Astrocyte (in vitro differentiated cells and primary cell): Measurements from ENCODE around the gene RCAN2. TPM values are rescaled to one million over a fixed set of nuclear protein-coding genes. Genes with fewer than 3 reads are reported as not detected.
A peak's percentile ranks its signal among the peaks of the same experiment; 100 is the strongest.

ENCODE experiments used
- DNase-seq: peaks from one replicate; pipeline ENCODE4 v3.0.0-alpha.2; 2010; ENCODE audit warnings: low read depth
- FAIRE-seq: peaks from 2 replicates; lab custom pipeline; 2011; peaks lifted over from hg19 to GRCh38; lab: Jason Lieb, UNC
- H2AFZ ChIP-seq: 2 replicates; pipeline ENCODE4 v1.6.0; 2012; ENCODE audit warnings: low read depth, low read length, inconsistent platforms
- H3K27ac ChIP-seq: 2 replicates; pipeline ENCODE4 v1.5.1; 2011; ENCODE audit warnings: low read depth, low read length, inconsistent platforms
- H3K27me3 ChIP-seq: 2 replicates; pipeline ENCODE4 v1.6.0; 2011; ENCODE audit warnings: low read length, inconsistent platforms; ENCODE audit not compliant: insufficient read depth
- H3K36me3 ChIP-seq: 2 replicates; pipeline ENCODE4 v1.5.1; 2011; ENCODE audit warnings: low read length, inconsistent platforms; ENCODE audit not compliant: insufficient read depth
- H3K4me1 ChIP-seq: 2 replicates; pipeline ENCODE4 v1.5.1; 2011; ENCODE audit warnings: low read length, inconsistent platforms; ENCODE audit not compliant: insufficient read depth
- H3K4me2 ChIP-seq: 2 replicates; pipeline ENCODE4 v1.6.0; 2012; ENCODE audit warnings: low read length, inconsistent platforms
- H3K4me3 ChIP-seq: 2 replicates; pipeline ENCODE4 v1.5.1; 2011; ENCODE audit warnings: low read depth, mild to moderate bottlenecking, low read length, inconsistent platforms; ENCODE audit not compliant: insufficient read depth
- H3K79me2 ChIP-seq: 2 replicates; pipeline ENCODE4 v1.6.0; 2012; ENCODE audit warnings: mild to moderate bottlenecking, low read length, inconsistent platforms; ENCODE audit not compliant: insufficient read depth
- H3K9ac ChIP-seq: 2 replicates; pipeline ENCODE4 v1.6.0; 2012; ENCODE audit warnings: mild to moderate bottlenecking, low read length, inconsistent platforms
- H3K9me3 ChIP-seq: 2 replicates; pipeline ENCODE4 v1.5.1; 2012; ENCODE audit warnings: low read depth, mild to moderate bottlenecking, low read length, inconsistent platforms; ENCODE audit not compliant: insufficient read depth
- H4K20me1 ChIP-seq: 2 replicates; pipeline ENCODE4 v1.6.0; 2012; ENCODE audit warnings: low read length, inconsistent platforms; ENCODE audit not compliant: insufficient read depth
- H3K27ac Mint-ChIP-seq: one replicate; pipeline ENCODE4 v1.8.0; 2021; ENCODE audit warnings: mild to moderate bottlenecking, mixed read lengths; ENCODE audit not compliant: unreplicated experiment
- H3K27me3 Mint-ChIP-seq: one replicate; pipeline ENCODE4 v1.8.0; 2021; ENCODE audit warnings: low read depth, mixed read lengths; ENCODE audit not compliant: unreplicated experiment
- H3K36me3 Mint-ChIP-seq: one replicate; pipeline ENCODE4 v1.8.0; 2021; ENCODE audit warnings: low read depth, mixed read lengths; ENCODE audit not compliant: unreplicated experiment
- H3K4me1 Mint-ChIP-seq: one replicate; pipeline ENCODE4 v1.8.0; 2021; ENCODE audit warnings: low read depth, mixed read lengths; ENCODE audit not compliant: unreplicated experiment
- H3K4me3 Mint-ChIP-seq: one replicate; pipeline ENCODE4 v1.8.0; 2021; ENCODE audit warnings: mild to moderate bottlenecking, moderate library complexity, mixed read lengths; ENCODE audit not compliant: unreplicated experiment
- H3K9me3 Mint-ChIP-seq: one replicate; pipeline ENCODE4 v1.8.0; 2021; ENCODE audit warnings: mild to moderate bottlenecking, mixed read lengths; ENCODE audit not compliant: unreplicated experiment
- CTCF ChIP-seq: IDR thresholded peaks from 2 replicates; pipeline ENCODE4 v1.5.1; 2011; ENCODE audit warnings: low read depth, mild to moderate bottlenecking, inconsistent platforms, low read length, moderate library complexity; ENCODE audit not compliant: insufficient read depth
- EZH2 ChIP-seq: IDR thresholded peaks from 2 replicates; pipeline ENCODE4 v1.6.1; 2012; ENCODE audit warnings: mild to moderate bottlenecking, low read length, inconsistent platforms; ENCODE audit not compliant: insufficient read depth
- total RNA-seq: library from RNA; stranded (reverse); gene quantifications from 2 replicates; pipeline ENCODE4 v1.2.1, GENCODE V29; 2021

Gene RCAN2
- total RNA-seq, 1 donor from 2014 or later = 10.6 TPM

- Histone ChIP-seq H3K27ac (no peak overlapping the region), H3K9me3 (no peaks in the 10 kb centered on the region), H4K20me1 (no peaks in the 10 kb centered on the region), H3K4me3 (no peak overlapping the region), H3K27me3 (no peaks in the 10 kb centered on the region), H3K79me2 (no peaks in the 10 kb centered on the region), H3K36me3 (no peaks in the 10 kb centered on the region), H3K9ac (no peak overlapping the region), H3K4me1 (peaks cover 10% of the 10 kb centered on the region), H2AFZ (no peak overlapping the region), H3K4me2 (no peak overlapping the region)
- Mint-ChIP-seq H3K9me3 (no peaks in the 10 kb centered on the region), H3K4me1 (peaks cover 14% of the 10 kb centered on the region), H3K27ac (peak overlapping the region; percentile 5), H3K27me3 (no peaks in the 10 kb centered on the region), H3K4me3 (no peak overlapping the region), H3K36me3 (no peaks in the 10 kb centered on the region)
- no peak for DNase-seq
- peak; percentile 26 for FAIRE-seq
- TF ChIP-seq EZH2 = no peak
- no peak for TF ChIP-seq CTCF
Measured at GRCh38 chr6:46456297-46456696, 35.0 kb downstream of the RCAN2 start.

GRCh38 chr6:46454691-46455090, 36.6 kb downstream of the RCAN2 start:
- no peaks in the 10 kb centered on the region for H3K9me3 ChIP-seq
- H4K20me1 ChIP-seq = no peaks in the 10 kb centered on the region
- no peaks in the 10 kb centered on the region for H3K27me3 Mint-ChIP-seq
- H3K27ac Mint-ChIP-seq = no peak overlapping the region
- no peak overlapping the region for H3K4me3 ChIP-seq
- H2AFZ ChIP-seq = no peak overlapping the region
- H3K36me3 Mint-ChIP-seq = peaks cover 2% of the 10 kb centered on the region
- no peak for FAIRE-seq
- peaks cover 3% of the 10 kb centered on the region for H3K9me3 Mint-ChIP-seq
- H3K27ac ChIP-seq = no peak overlapping the region
- no peaks in the 10 kb centered on the region for H3K79me2 ChIP-seq
- peaks cover 15% of the 10 kb centered on the region for H3K4me1 Mint-ChIP-seq
- peaks cover 10% of the 10 kb centered on the region for H3K4me1 ChIP-seq
- no peak overlapping the region for H3K4me2 ChIP-seq
- no peak overlapping the region for H3K4me3 Mint-ChIP-seq
- H3K36me3 ChIP-seq = no peaks in the 10 kb centered on the region
- no peaks in the 10 kb centered on the region for H3K27me3 ChIP-seq
- H3K9ac ChIP-seq = no peak overlapping the region
- no peak for TF ChIP-seq EZH2
- TF ChIP-seq CTCF = no peak
- no peak for DNase-seq

- Mint-ChIP-seq H3K4me3 (no peak overlapping the region), H3K4me1 (peaks cover 15% of the 10 kb centered on the region), H3K36me3 (peaks cover 2% of the 10 kb centered on the region), H3K27ac (no peak overlapping the region), H3K27me3 (no peaks in the 10 kb centered on the region), H3K9me3 (peaks cover 3% of the 10 kb centered on the region)
- Histone ChIP-seq H3K4me2 (peak overlapping the region; percentile 66), H3K9me3 (no peaks in the 10 kb centered on the region), H3K27ac (peak overlapping the region; percentile 52), H2AFZ (no peak overlapping the region), H3K79me2 (no peaks in the 10 kb centered on the region), H3K36me3 (no peaks in the 10 kb centered on the region), H4K20me1 (no peaks in the 10 kb centered on the region), H3K9ac (peak overlapping the region; percentile 7), H3K4me1 (peaks cover 10% of the 10 kb centered on the region), H3K4me3 (no peak overlapping the region), H3K27me3 (no peaks in the 10 kb centered on the region)
- TF ChIP-seq CTCF (no peak), EZH2 (no peak)
- FAIRE-seq (peak; percentile 23), DNase-seq (peak; percentile 16)
Measured at GRCh38 chr6:46453741-46454316, 37.4 kb downstream of the RCAN2 start.
